Endothelial cell of umbilical vein (primary cell): ENCODE measurements around the gene FOXP1. TPM values are rescaled to one million over a fixed set of nuclear protein-coding genes. Genes with fewer than 3 reads are reported as not detected.
A peak's percentile ranks its signal among the peaks of the same experiment; 100 is the strongest.

Source experiments
- BruUV-seq: library from RNA; stranded (reverse); fragments of 400-500 nt; replicated peaks from 2 replicates; lab custom pipeline; 2021; lab: Mats Ljungman, UMichigan
- CTCF ChIA-PET: fragments of 300-600, 350-600 bp; sonication (Branson Sonifier 250); formaldehyde crosslinking; loops from one replicate; lab custom pipeline; 2021; ENCODE audit warnings: antibody characterized with exemption, inconsistent platforms; lab: Charles Lee
- POLR2A ChIA-PET: fragments of 300-600, 350-600 bp; sonication (Branson Sonifier 250); formaldehyde crosslinking; loops from one replicate; lab custom pipeline; 2021; ENCODE audit warnings: antibody characterized with exemption, inconsistent platforms; lab: Charles Lee
- DNase-seq: peaks from one replicate; pipeline ENCODE4 v3.0.0-alpha.2; 2011; ENCODE audit warnings: low read depth, low spot score
- FAIRE-seq: peaks from 2 replicates; lab custom pipeline; 2011; peaks lifted over from hg19 to GRCh38; lab: Jason Lieb, UNC
- H2AFZ ChIP-seq: 2 replicates; pipeline ENCODE4 v1.6.0; 2012; ENCODE audit warnings: low read depth, low read length, control low read depth, inconsistent platforms
- H3K27ac ChIP-seq: 2 replicates; pipeline ENCODE4 v1.5.1; 2011; ENCODE audit warnings: low read depth, mild to moderate bottlenecking, control low read depth, low read length, moderate library complexity; ENCODE audit not compliant: insufficient read depth
- H3K27me3 ChIP-seq, 2 experiments: 2 replicates each; pipeline versions ENCODE4 v1.6.0 to v1.6.1; 2011; ENCODE audit warnings: low read length in 2 of 2, mixed read lengths in 1 of 2; ENCODE audit not compliant: control insufficient read depth in 2 of 2, insufficient read depth in 2 of 2
- H3K36me3 ChIP-seq, 2 experiments: 2 replicates in 1 of 2; 3 replicates in 1 of 2; pipeline ENCODE4 v1.5.1; 2011; ENCODE audit warnings: low read length in 2 of 2, mild to moderate bottlenecking in 1 of 2, moderate library complexity in 1 of 2; ENCODE audit not compliant: control insufficient read depth in 2 of 2, insufficient read depth in 2 of 2; ENCODE audit errors: extremely low read depth in 1 of 2
- H3K4me1 ChIP-seq: 3 replicates; pipeline ENCODE4 v1.5.1; 2011; ENCODE audit warnings: mild to moderate bottlenecking, low read length; ENCODE audit not compliant: control insufficient read depth, insufficient read depth; ENCODE audit errors: extremely low read depth
- H3K4me2 ChIP-seq: 2 replicates; pipeline ENCODE4 v1.6.1; 2011; ENCODE audit warnings: low read length, control low read depth, mixed read lengths; ENCODE audit not compliant: insufficient read depth
- H3K4me3 ChIP-seq, 3 experiments: fragments of 200-600 bp in 1 of 3; sonication (generic), shearing (Covaris generic) in 1 of 3; replicated peaks in 1 of 3; 2 replicates each; pipeline ENCODE4 v1.5.1; 2011 to 2016; ENCODE audit warnings: control low read depth in 3 of 3, low read length in 3 of 3, mild to moderate bottlenecking in 2 of 3, inconsistent platforms in 1 of 3, low read depth in 1 of 3, moderate library complexity in 1 of 3; ENCODE audit not compliant: insufficient read depth in 1 of 3
- H3K79me2 ChIP-seq: 2 replicates; pipeline ENCODE4 v1.6.0; 2012; ENCODE audit warnings: low read length, inconsistent platforms; ENCODE audit not compliant: control insufficient read depth, insufficient read depth
- H3K9ac ChIP-seq: replicated peaks from 2 replicates; pipeline ENCODE3; 2011; ENCODE audit warnings: low read length, control low read depth; ENCODE audit not compliant: insufficient read depth; ENCODE audit errors: extremely low read depth
- H3K9me1 ChIP-seq: replicated peaks from 3 replicates; pipeline ENCODE4 v1.6.0; 2011; ENCODE audit warnings: mild to moderate bottlenecking, low read length; ENCODE audit not compliant: control insufficient read depth, insufficient read depth; ENCODE audit errors: extremely low read depth
- H3K9me3 ChIP-seq: replicated peaks from 2 replicates; pipeline ENCODE4 v1.5.1; 2012; ENCODE audit warnings: low read length, inconsistent platforms; ENCODE audit not compliant: control insufficient read depth, insufficient read depth
- H4K20me1 ChIP-seq: replicated peaks from 2 replicates; pipeline ENCODE3; 2011; ENCODE audit warnings: mild to moderate bottlenecking, low read length; ENCODE audit not compliant: control insufficient read depth, insufficient read depth; ENCODE audit errors: extremely low read depth
- EZH2 ChIP-seq: IDR thresholded peaks from 2 replicates; pipeline ENCODE4 v1.6.1; 2012; ENCODE audit warnings: borderline replicate concordance, low read depth, mild to moderate bottlenecking, moderate library complexity, low read length, inconsistent platforms; ENCODE audit not compliant: severe bottlenecking
- FOS ChIP-seq: IDR thresholded peaks from 2 replicates; pipeline ENCODE4 v1.6.1; 2011; ENCODE audit warnings: mild to moderate bottlenecking, low read length, moderate library complexity, borderline replicate concordance; ENCODE audit not compliant: insufficient read depth
- GATA2 ChIP-seq: IDR thresholded peaks from 2 replicates; pipeline ENCODE4 v1.7.0; 2011; ENCODE audit warnings: low read depth, mild to moderate bottlenecking, moderate library complexity, mixed read lengths, low read length; ENCODE audit not compliant: insufficient read length, insufficient read depth
- JUN ChIP-seq: IDR thresholded peaks from 2 replicates; pipeline ENCODE4 v1.6.1; 2011; ENCODE audit warnings: borderline replicate concordance, low read depth; ENCODE audit not compliant: insufficient read length, insufficient read depth
- MYC ChIP-seq: IDR thresholded peaks from one replicate; pipeline ENCODE4 v1.6.1; 2011; ENCODE audit warnings: mild to moderate bottlenecking, low read depth, low read length
- POLR2A ChIP-seq: IDR thresholded peaks from 2 replicates; pipeline ENCODE4 v1.6.1; 2012; ENCODE audit warnings: low read depth, mild to moderate bottlenecking, control low read depth, low read length
- POLR2AphosphoS5 ChIP-seq: IDR thresholded peaks from 2 replicates; pipeline ENCODE4 v1.6.1; 2012; ENCODE audit warnings: low read depth, mild to moderate bottlenecking, control low read depth, low read length, moderate library complexity; ENCODE audit not compliant: insufficient read depth
- dilution Hi-C: fragments of 300-500 bp; cut with MboI; formaldehyde crosslinking; loops from one replicate; pipeline ENCODE4 v1.15.0; 2019; ENCODE audit warnings: low sequenced_read_pairs; ENCODE audit not compliant: extremely low pct_ligation_motif_present
- intact Hi-C: fragments of 100-400 bp; cut with micrococcal nuclease; formaldehyde crosslinking; loops from one replicate; pipeline ENCODE4 v1.10.0; 2022
- polyA plus RNA-seq, 4 experiments: library from polyadenylated mRNA; depleted of rRNA in 3 of 4; stranded (reverse) in 3 of 4; unstranded in 1 of 4; fragments of >200 nt; gene quantifications; 2 replicates each; pipeline versions ENCODE4 v1.2.1 to v1.2.3, GENCODE V29; 2011 to 2012; ENCODE audit warnings: missing spikeins in 1 of 4
- total RNA-seq: library from RNA; stranded (reverse); gene quantifications from 2 replicates; pipeline ENCODE4 v1.2.3, GENCODE V29; 2021
- TF ChIP-seq, protein P1 (sequence below), 2 donors: IDR thresholded peaks; 1 replicate in 1 of 2; 2 replicates in 1 of 2; pipeline ENCODE4 v1.5.1; 2011; ENCODE audit warnings: low read length in 2 of 2, mild to moderate bottlenecking in 2 of 2, moderate library complexity in 2 of 2, control low read depth in 1 of 2, inconsistent platforms in 1 of 2, low read depth in 1 of 2; ENCODE audit not compliant: insufficient read depth in 1 of 2; ENCODE audit errors: extremely low read depth in 1 of 2
- TF ChIP-seq, protein P2 (sequence below): IDR thresholded peaks from 2 replicates; pipeline ENCODE4 v1.6.1; 2011; ENCODE audit not compliant: insufficient read depth, insufficient read length

FOXP1 gene
- total and polyA plus RNA-seq, 2 donors (not counting 3 experiments of a cell fraction or from before 2014, with no cell fraction given) = 41.0 to 107 TPM

GRCh38 chr3:71428841-71429596 lies 154.5 kb downstream of the FOXP1 start:
- TF ChIP-seq POLR2A (no peak), POLR2AphosphoS5 (no peak)
- H4K20me1 ChIP-seq = no peaks in the 10 kb centered on the region
- peak overlapping the region; percentile 19 for H3K4me2 ChIP-seq
- dilution Hi-C loops (no loop called here), intact Hi-C loops (no loop called here)
- H3K9me1 ChIP-seq = no peaks in the 10 kb centered on the region
- H3K9me3 ChIP-seq = no peaks in the 10 kb centered on the region
- ChIA-PET POLR2A (no interaction called here), CTCF (interaction anchor here (0.6 to 1.1 kb wide), 4 partner anchors 9 to 254 kb away, joined by 3 to 4 read pairs (median 3); no protein-coding TSS in a partner anchor)
- DNase-seq = peak; percentile 75
- no TSS peak for BruUV-seq
- H3K27ac ChIP-seq = no peak overlapping the region
- no peaks in the 10 kb centered on the region for H3K79me2 ChIP-seq
- no peaks in the 10 kb centered on the region for H3K36me3 ChIP-seq
- H3K4me1 ChIP-seq = peaks cover 17% of the 10 kb centered on the region
- H3K27me3 ChIP-seq = no peaks in the 10 kb centered on the region
- H2AFZ ChIP-seq = peak overlapping the region; percentile 35
- H3K4me3 ChIP-seq = no peak overlapping the region
- FAIRE-seq = peak; percentile 4
- H3K9ac ChIP-seq = no peak overlapping the region

DNA sequence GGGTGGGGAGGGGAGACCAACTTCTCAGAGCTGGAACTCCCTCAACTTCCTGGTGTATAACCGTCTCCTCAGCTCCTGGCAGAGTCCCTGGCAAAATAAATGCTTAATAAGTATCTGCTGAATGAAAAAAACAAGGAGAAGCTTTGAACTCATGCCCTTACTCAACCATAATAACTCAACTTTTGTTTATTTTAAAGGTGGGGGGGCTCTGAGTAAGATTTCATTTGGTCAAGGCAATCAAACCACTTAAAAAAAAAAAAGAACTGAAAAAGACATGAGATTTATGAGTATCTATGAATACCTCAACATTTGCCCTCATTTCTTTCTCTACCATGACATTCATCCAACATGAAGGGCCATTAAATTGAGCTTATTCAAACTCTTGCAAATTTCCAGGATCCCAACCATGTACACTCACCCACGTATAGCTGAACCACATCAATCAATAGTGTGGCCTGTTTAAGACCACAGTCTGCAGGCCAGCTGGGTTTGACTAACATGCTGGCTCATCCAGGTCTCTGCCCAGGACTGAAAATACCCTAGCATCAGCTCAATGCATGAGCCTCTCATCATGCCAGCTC lies 157.9 kb downstream of the FOXP1 start:
- Histone ChIP-seq H4K20me1 (no peaks in the 10 kb centered on the region), H3K4me3 (no peak overlapping the region), H3K4me1 (peaks cover 10% of the 10 kb centered on the region), H3K4me2 (no peak overlapping the region), H3K27me3 (no peaks in the 10 kb centered on the region), H3K9me3 (no peaks in the 10 kb centered on the region), H3K9me1 (no peaks in the 10 kb centered on the region), H2AFZ (no peak overlapping the region), H3K36me3 (no peaks in the 10 kb centered on the region), H3K27ac (no peak overlapping the region), H3K79me2 (no peaks in the 10 kb centered on the region), H3K9ac (no peak overlapping the region)
- DNase-seq (no peak), FAIRE-seq (no peak)
- dilution Hi-C loops (no loop called here), intact Hi-C loops (no loop called here)
- ChIA-PET CTCF (interaction anchor here (0.9 to 1.7 kb wide), 4 partner anchors 9 to 875 kb away, joined by 4 to 5 read pairs (median 4); no protein-coding TSS in a partner anchor), POLR2A (no interaction called here)
- BruUV-seq = no TSS peak
- TF ChIP-seq, protein P1, sequence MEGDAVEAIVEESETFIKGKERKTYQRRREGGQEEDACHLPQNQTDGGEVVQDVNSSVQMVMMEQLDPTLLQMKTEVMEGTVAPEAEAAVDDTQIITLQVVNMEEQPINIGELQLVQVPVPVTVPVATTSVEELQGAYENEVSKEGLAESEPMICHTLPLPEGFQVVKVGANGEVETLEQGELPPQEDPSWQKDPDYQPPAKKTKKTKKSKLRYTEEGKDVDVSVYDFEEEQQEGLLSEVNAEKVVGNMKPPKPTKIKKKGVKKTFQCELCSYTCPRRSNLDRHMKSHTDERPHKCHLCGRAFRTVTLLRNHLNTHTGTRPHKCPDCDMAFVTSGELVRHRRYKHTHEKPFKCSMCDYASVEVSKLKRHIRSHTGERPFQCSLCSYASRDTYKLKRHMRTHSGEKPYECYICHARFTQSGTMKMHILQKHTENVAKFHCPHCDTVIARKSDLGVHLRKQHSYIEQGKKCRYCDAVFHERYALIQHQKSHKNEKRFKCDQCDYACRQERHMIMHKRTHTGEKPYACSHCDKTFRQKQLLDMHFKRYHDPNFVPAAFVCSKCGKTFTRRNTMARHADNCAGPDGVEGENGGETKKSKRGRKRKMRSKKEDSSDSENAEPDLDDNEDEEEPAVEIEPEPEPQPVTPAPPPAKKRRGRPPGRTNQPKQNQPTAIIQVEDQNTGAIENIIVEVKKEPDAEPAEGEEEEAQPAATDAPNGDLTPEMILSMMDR (IDR thresholded peaks at IDR 0.05; ENCODE audit: extremely low read depth in 1 of 2, insufficient read depth in 1 of 2, low read depth in 1 of 2, low read length in 2 of 2) = no peak
- no peak for TF ChIP-seq EZH2
- no peak for TF ChIP-seq FOS
- TF ChIP-seq POLR2A = no peak
- TF ChIP-seq, protein P2, sequence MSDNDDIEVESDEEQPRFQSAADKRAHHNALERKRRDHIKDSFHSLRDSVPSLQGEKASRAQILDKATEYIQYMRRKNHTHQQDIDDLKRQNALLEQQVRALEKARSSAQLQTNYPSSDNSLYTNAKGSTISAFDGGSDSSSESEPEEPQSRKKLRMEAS = no peak
- TF ChIP-seq POLR2AphosphoS5 = no peak
- TF ChIP-seq MYC = no peak
- TF ChIP-seq GATA2 = no peak
- no peak for TF ChIP-seq JUN
